HG02938 (cell line): ENCODE results near the gene USP7.
A peak's percentile ranks its signal among the peaks of the same experiment; 100 is the strongest.

Experiments
- ATAC-seq: cut with Tn5 transposase; IDR thresholded peaks from one replicate; pipeline ENCODE4 v1.9.1; 2021; ENCODE audit warnings: mild to moderate bottlenecking, moderate library complexity; ENCODE audit not compliant: unreplicated experiment

The USP7 gene

DNA sequence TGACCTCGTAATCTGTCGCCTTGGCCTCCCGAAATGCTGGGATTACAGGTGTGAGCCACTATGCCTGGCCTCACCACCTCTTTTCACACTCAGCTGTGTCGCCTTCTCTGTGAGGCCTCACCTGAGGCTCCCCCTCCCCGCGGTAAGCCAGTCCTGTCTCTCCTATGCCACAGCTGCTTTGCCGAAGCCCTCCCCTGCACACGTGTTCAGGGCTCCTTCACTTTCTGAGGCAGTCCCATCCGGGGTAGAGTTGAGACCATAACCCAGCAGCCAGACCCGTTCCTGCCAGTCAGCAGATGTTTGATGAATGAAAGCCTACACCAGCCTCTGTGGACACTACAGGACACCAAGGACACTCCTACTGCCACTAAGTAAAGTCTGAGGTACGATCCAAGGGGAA is 10.6 kb downstream of the USP7 start:
- no peak for ATAC-seq

DNA sequence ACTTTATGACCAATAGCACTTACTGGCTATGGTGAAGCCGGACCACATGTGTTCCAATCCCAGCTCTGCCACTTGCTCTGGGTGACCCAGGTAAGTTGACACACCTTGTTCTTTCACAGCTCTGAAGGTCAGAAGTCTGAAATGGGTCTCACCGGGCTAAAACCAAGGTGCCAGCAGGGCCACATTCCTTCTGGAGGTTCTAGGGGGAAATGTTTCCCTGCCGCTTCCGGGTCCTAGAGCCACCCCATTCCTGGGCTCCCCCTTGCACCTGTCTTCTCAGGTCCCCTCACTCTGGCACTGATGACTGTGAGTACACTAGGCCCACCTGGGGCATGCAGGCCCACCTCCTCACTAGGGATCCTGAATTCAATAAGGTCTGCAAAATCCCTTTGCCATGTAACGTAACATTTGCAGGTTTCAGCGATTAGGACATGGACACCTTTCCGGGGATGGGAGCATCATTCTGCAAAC is 11.4 kb downstream of the USP7 start:
- no peak for ATAC-seq

DNA sequence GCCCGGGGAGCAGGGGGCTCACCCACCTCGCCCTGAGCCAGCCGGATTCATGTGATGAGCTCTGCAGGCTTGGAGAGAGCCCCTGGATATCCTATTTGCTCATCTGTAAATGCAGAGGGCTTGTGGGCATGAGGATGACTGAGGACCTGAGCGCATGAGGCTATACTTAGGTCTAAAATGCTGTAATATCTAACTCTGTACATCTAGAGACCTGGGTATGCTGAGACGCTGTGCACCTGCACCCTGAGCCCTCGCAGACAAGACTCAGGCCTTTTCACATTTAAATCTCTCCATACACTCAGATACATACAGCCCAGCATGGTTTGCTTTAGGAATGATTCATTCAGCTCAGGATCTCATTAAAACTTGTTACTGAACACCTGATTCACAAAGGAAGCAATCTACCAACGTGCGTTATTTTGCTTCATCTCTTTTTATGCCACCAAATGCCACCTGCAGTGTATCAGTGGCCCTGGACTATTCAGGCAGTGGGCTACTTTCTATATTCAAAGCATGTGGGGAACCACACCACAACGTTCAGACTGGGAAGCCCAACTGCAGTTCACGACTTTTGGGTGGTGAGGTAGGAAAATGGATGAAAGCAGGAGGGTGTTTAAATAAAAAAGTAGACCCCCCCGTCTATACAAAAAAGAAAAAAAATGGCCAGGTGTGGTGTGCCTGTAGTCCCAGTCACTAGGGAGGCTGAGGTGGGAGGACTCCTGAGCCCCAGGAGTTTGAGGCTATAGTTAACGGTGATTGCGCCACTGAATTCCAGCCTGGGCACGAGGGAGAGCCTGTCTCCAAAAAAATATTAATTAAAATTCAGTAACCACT is 12.0 kb downstream of the USP7 start:
- no peak for ATAC-seq

DNA sequence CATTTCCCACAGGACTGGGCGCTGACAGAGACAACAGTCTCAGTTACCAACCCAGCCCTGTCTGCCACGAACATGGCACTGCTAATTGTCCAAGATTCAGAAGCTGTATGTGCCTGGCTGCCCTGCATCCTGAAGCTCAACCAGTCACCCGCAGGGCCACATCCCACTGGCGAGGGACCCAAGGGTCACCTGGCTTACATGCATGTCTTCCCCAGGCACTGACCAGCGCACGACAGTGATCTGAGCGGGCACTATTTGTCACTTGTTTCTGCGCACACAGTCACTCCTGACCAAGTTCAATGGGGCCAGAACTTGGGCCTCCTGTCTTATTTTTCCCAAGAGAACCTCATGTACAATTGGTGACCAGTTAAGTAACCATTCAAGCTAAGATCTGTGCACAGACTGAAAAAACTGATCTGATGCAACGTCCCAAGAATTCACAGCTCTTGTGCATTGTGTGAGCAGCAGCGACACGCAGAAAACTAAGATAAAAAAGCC is 13.1 kb downstream of the USP7 start:
- no peak for ATAC-seq

DNA sequence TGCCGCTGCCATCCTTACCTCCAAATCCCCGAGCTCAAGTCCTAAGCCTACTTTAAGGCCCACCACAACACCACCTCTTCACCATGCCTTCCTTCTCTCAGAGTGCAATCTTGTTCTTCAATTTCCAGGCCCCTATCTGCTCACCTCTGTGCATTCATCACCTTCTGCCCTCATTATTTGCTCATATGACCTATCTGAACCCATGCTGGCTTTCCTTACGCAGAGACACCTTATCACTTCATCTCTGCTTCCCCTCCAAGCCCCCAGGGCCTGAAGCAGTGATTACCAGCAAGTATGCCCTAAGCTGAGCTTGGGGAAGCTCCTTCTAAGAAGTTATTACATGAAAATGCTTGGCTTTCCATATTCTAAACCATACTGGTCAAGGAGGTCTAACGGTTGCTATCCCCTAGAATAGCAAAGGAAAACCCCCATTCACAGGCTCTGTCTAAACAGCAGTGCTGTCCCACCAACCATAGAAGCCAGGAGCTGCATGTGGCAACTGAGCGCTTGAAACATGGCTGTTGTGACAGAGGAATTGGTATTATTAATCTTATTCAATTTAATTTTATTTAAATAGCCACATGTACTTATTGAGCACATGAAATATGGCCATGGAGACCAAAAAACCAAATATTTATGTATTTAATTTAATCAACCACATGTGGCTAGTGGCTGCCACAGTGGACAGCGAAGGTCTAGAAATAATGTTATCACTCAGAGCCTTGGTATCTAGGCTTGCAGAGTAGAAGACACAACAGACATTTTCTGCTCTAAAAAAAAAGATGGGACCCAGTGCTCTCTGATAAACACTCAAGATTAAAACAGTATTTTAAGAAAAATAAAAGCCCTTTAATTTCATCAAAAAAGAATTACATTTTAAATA is 13.9 kb downstream of the USP7 start:
- ATAC-seq: no peak

DNA sequence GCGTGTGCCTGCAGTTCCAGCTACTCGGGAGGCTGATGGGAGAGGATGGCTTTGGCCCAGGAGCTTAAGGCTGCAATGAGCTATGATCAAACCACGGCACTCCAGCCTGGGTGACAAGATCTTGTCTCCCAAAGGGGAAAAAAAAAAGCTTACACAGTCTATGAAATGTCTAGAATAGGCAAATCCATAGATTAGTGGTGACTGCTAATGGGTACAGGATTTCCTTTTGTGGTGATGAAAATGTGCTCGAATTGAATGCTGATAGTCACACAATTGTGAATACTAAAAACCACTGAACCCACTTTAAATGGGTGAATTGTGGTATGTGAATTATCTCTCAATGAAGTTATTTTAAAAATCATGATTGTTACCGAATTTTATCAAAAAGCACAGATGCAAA is 14.9 kb downstream of the USP7 start:
- ATAC-seq: no peak

DNA sequence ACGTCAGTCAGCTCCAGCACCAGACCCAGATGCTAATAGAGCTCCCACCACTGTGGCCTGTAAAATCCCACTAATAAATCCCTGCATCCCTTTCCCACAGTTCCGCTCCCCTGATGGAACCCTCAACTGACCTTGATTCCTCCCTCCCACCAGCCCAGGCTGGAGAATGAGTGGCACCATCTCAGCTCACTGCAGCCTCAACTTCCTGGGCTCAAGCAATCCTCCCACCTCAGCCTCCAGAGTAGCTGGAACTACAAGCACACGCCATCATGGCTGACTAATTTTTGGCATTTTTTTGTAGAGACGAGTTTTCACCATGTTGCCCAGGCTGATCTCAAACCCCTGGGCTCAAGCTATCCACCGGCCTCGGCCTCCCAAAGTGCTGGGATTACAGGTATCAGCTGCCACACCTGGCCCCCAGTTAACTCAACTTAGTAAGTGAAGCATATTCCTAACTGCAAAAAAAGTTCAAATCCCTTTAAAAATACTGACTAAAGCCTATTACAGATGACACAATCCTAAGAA is 15.6 kb downstream of the USP7 start:
- ATAC-seq: no peak

DNA sequence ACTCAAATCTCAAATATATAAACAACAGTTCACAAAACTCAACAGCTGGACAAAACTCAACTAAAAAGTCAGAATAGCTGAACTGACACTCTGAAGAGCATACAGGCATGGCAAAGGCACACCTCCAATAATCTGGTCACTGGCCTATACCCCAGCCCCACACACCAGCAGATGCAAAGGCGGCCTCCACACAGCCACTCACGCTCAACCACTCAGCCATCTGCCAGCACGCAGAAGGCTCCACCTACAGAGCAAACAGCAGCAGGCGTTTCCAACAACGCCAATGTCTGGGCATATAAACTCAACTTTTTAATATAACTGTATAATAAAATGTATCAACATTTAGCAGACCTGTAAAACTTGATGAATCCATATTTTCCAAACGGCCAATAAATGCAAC is 17.2 kb downstream of the USP7 start:
- peak; percentile 44 for ATAC-seq

DNA sequence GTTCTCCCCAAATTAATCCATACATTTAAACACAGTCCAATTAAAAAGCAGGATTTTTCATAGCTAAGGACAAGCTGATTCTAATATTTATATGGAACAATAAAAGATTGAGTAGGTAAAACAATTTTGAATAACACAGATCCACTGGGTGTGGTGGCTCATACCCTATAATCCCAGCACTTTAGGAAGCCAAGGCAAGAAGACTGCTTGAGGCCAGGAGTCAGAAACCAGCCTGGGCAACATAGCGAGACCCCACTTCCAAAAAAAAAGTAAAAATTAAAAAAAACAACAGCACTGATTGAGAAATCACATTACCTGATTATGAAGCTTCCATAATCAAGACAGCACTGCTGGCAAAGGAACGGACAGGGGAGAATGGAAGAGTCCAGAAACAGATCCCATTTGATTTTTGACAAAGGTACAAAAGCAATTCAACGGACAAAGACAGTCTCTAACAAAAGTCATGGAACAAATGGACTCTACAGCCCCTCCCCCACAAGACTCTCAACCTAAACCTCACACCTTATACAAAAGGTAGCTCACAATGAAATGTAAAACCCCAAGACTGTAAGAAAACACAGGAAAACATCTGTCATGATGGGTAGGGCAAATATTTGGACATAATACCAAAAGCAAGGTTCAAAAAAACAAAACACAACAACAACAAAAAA is 17.9 kb downstream of the USP7 start:
- ATAC-seq: no peak

DNA sequence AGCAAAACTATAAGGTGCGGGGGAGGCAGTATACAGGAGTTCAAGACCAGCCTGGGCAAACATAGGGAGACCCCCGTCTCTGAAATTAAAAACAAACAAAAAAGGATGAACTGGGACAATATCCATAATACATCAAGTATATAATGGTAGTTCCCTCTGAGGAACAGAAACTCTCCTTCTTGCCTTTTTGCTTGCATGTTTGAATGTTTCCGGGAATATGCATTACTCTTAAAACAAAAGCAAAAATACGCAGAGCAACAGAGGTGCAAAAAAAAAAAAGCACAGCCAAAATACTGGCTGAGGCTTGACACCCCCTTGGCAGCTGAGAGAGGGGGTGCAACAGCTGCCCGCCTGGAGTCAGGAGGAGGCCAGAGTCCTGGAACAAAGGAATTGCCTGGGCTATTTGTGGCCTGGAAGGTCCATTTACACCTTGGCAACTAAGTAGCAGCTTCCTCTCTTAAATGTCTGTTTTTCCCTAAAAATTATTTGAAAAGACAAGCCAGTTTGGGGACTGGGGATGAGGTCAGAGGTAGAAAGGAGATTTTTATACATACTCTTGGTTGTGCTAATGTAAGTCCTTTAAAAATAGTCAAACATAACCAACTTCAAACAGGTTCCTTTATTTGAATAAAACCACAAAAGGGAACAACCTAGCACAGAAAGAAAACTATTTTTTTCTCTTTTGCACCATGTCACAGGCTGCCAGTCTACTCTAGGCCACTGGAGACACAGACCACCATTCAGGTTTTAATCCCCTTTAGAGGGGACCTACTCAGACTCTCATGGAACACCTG is 19.5 kb downstream of the USP7 start:
- peak; percentile 60 for ATAC-seq

DNA sequence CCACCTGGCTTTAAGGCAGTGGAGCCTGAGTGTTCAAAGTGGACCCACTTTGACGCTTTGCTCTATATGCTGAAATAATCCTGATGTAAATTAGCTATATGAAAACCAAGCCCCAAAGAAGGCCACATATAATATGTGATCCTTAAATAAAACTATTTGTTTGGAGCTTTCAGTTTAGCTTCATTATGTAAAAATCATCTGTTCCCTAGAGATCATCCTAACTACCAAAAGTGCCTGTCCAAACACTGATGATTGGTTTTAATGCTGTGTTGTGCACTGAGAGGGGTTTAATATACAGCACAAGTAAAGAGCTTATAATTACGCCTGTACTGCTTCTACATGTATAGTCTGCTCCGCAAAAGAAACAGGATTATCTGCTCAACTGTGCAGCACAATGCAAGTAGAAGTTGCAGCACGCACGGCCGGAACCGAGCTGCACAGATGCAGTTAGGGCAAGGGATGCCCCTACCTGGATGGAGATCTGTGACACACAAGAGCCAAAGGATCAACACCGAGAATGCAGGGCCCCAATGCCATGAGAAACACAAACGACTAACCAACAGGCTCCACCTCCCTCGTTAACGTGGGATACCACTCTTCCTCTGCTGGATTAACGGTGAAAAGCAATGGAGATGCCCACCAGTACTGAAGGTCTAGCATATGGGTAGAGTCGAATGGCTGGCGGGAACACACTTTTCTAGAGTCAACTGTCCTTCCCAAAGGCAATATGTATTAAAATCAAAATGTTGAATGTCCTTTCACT is 20.5 kb downstream of the USP7 start:
- no peak for ATAC-seq

DNA sequence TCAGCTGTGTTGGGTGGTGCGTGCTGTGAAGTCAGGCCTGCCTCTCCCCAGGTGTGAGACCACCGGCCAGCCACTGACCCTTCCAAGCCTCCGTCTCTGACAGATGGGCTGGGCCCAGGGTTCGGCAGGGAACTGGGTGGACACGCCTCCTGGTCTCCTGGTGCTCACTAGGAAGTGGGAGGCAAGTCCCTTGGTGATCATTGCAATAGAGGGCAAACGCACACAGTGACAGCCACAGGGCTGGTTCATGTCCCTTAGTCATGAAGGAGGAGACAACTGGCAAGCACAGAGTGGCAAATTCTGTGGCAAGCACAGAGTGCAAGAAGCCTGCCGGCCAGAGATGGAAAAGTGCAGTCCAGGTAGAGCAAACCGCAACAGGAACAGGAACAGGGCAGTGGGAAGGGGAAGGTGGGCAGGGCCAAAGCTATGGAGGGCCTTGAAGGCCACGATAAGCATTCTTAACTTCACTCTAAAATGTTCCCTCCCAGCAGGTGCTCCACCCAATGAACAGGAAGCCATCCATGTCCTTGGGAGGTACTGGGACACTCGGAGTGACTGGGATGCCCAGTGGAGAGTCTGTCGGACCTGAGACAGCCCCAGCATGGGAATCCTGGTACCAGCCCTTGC is 21.9 kb downstream of the USP7 start:
- ATAC-seq: no peak

DNA sequence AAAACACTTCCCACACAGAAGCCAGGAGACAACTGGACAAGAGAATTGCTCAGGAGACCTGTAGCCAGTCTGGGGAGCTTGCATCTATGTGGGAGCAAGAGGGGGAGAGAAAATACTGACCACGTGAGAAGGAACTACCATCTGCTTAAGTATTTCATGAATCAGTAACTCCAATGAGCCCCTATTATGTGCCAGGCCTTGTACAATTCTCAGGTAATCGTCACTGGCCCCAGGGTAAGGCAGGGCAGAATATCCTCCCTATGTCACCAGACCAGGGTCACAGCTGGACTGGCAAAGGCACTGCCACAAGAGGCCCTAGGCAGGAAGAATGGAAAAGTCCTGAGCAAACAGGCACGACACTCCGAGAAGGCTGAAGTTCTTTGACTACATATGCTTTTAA is 25.9 kb downstream of the USP7 start:
- ATAC-seq: no peak

DNA sequence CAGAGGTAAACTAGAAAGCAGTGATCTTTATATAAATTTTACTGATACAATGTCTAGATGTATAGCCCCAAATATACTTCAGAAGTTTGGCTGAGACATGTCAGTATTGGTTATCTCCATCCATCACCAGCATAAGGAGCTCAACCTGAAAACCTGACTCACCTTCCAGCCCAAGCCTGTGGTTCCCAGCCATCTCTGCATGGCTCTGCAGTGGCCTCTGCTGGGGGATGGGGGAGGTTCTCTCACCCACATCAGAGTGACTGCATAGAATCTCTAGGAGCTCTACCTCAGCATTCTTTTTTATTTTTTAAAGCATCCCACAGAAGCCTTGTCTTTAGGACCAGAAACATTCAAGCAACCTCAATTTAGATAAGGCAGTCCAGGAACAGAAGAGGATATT is 27.3 kb downstream of the USP7 start:
- ATAC-seq: peak; percentile 76

DNA sequence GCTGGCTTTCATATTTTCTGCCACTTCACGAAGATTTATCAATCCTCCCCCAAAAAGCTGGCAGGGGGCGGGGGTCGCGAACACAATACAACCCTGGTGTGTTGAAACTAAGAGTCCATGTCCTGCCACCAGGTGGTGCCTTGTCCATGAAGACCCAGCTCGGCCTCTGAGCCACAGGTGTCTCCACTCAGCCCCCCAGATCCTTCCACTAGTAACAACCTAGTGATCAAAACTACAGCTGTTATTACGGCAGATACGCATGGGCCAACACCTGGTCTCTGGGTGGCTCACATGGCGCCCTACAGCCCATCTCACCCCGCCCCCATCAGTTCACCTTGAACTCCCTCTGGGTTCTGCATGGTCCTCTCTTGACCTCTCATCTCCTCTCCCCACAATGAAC is 27.7 kb downstream of the USP7 start:
- peak; percentile 24 for ATAC-seq

DNA sequence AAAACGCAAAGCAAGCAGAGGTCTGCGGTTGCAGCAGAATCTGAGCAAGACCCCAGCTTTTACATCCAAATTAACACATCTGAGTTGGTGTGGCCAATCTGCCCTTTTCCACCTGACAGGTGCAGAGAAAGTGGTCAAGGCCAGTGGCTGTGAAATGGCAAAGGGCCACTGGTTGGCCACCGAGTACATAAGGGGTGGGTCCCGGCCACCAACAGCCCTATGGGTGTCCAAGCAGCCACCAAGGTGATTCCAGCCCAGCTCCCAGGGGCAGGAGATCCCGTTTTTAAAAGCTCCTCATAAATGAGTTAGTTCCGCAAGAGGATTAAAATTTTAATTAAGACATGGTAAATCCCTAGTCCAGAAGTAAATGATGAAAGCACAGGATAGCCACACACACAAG is 29.1 kb downstream of the USP7 start:
- no peak for ATAC-seq

DNA sequence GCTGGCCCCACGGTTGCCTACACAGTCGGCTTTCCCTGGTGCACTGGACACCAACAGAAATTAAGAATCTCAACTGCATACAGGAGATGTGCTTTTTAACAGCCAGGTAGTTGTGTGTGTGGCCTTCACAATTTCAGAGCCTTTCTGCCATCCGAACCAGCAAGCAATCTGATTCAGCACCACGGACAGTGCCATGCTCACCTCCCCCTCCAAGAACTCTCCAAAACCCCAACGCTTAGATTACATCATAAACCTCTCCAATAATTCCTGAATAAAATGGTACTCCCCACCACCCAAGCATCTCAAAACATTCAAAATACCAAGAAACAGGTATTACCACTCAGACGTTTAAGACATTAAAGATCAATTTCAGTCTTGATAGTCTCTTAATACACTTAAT is 31.8 kb downstream of the USP7 start:
- no peak for ATAC-seq

DNA sequence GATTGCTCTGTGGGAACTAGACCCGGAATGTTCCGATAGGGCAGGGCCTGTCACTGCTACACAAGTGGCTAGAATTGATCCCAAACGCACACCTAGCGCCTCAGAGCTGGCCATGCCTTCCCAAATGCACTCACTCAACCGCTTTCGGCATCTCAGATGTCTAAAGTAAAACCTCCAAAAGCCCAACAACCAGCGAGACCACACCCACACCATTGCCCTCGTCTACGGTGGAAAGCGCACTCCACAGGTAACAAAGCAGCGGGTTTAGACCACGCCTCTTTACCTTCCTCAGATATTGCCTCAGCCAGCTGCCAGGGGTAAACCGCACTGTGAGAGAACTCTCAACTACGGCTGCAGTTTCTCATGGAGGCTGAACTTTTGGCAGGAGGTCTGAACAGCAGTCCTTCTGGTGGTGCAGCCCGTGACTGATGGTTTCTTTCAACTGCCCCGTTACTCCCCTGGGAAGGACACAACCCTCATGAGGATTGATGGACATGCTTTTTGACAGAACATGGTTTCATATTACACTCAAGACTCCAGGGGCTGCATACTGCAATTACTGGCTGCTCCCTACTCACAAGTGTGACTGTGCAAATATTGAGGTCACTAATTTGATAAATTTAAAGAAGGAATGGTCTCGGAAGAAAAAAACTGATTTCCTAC is 34.5 kb downstream of the USP7 start:
- no peak for ATAC-seq
